Measurements from ENCODE around the gene PLGRKT. TPM values are rescaled to one million over a fixed set of nuclear protein-coding genes. Genes with fewer than 3 reads are reported as not detected.
"Not testable (repeated sequence)": the region's sequence is repeated elsewhere in the genome, so short reads cannot be mapped to it uniquely, and the experiment has no call there.

PLGRKT gene
- total and polyA plus RNA-seq, 2 experiments from 2014 or later, result 15.4 to 37.1 TPM

DNA sequence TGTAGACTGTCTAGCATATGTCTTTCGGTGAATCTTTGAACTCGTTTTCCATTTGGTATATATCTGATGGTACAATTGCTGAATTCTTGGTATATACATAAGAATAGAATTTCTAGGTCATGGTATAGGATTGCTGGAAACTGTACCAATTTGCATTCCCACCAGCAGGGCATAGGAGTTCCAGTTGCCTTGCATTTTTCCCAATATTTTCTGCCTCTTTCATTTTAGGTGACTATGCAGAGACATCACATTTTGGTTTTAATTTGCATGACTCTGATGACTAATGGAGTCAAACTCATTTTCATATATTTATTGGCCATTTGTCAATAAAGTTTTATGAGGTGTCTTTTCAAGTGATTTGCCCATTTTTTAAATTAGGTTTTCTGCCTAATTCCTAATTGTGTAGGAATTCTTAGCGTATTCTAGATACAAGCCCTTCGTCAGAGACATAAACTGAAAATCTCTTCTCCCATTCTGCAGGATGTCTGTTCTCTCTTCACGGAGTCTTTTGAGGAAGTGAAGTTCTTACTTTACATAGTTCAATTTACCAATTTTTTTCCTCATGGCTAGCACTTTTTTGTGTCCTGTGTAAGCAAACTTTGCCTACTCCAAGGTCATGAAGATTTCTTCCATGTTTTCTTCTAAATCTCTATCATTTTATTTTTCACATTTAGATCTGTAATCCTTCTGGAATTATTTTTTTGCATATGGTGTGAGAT lies 43.8 kb upstream of the PLGRKT start:
- Histone ChIP-seq H3K4me3 (no peak overlapping the region), H3K9me3 (ENCODE audit: low read depth) (no peaks in the 10 kb centered on the region), H3K27me3 (no peaks in the 10 kb centered on the region), H3K36me3 (no peaks in the 10 kb centered on the region), H3K27ac (no peak overlapping the region), H3K4me1 (ENCODE audit: low read depth) (no peaks in the 10 kb centered on the region)
- no peak for DNase-seq (ENCODE audit: low read depth in 1 of 2, low spot score in 1 of 2)
- TF ChIP-seq, protein P1, sequence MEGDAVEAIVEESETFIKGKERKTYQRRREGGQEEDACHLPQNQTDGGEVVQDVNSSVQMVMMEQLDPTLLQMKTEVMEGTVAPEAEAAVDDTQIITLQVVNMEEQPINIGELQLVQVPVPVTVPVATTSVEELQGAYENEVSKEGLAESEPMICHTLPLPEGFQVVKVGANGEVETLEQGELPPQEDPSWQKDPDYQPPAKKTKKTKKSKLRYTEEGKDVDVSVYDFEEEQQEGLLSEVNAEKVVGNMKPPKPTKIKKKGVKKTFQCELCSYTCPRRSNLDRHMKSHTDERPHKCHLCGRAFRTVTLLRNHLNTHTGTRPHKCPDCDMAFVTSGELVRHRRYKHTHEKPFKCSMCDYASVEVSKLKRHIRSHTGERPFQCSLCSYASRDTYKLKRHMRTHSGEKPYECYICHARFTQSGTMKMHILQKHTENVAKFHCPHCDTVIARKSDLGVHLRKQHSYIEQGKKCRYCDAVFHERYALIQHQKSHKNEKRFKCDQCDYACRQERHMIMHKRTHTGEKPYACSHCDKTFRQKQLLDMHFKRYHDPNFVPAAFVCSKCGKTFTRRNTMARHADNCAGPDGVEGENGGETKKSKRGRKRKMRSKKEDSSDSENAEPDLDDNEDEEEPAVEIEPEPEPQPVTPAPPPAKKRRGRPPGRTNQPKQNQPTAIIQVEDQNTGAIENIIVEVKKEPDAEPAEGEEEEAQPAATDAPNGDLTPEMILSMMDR (IDR thresholded peaks at IDR 0.05; ENCODE audit: low read depth, low read length), result peak; percentile 17

DNA sequence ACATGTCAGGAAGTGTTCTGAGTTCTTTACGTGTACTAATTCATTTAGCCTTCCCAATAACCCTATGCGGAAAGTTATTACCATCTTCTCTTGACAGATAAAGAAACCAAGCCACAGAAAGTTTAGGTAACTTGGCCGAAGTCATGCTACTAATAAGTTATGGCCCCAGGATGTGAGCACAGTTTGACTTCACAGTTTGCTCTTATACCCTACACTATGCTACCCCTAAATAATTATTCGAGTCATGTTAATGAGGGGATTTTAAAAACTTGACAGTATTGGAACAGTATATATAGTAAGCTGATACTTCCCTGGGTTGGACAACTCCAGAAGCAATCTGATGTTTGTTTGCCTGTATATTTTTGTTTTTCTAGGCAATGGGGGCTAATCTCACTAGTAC lies 43.2 kb upstream of the PLGRKT start:
- H3K9me3 ChIP-seq (ENCODE audit: low read depth), result no peaks in the 10 kb centered on the region
- no peak overlapping the region for H3K4me3 ChIP-seq
- no peak overlapping the region for H3K27ac ChIP-seq
- no peak for DNase-seq (ENCODE audit: low read depth in 1 of 2, low spot score in 1 of 2)
- TF ChIP-seq, protein P1 (IDR thresholded peaks at IDR 0.05; ENCODE audit: low read depth, low read length), result no peak
- no peaks in the 10 kb centered on the region for H3K27me3 ChIP-seq
- no peaks in the 10 kb centered on the region for H3K36me3 ChIP-seq
- H3K4me1 ChIP-seq (ENCODE audit: low read depth), result no peaks in the 10 kb centered on the region

DNA sequence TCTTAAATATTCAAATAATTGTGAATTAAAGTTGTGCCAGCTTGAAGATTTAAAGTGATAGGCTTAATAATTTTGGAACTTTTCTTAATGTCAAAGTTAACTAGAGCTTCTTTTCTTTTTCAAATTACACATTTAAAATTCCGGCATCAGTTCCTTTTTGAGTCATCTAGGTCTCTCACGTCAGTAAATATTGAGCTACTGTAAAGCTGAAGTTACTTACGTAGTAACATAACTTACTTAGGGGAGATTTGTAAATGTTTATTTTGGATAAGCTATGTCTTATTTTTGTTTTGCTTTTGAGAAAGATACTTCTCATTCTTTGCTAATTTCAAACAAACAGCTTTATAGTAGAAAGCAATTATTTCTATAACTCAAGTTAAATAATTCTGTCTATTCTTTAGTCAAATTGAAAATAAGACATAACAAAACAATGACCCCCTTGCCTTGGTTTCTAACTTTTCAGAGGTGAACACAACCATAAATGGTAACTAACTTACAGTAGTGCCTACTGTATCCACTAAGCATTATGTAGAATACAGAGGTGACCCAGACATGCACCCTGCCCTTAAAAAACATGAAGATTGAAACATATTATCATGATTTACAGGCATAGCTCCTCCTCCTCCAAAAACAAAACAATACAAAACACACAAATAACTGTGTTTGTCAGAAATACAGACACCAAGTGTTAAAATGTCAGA lies 42.4 kb upstream of the PLGRKT start:
- Histone ChIP-seq H3K27ac (no peak overlapping the region), H3K27me3 (no peaks in the 10 kb centered on the region), H3K4me1 (ENCODE audit: low read depth) (no peaks in the 10 kb centered on the region), H3K36me3 (no peaks in the 10 kb centered on the region), H3K9me3 (ENCODE audit: low read depth) (no peaks in the 10 kb centered on the region), H3K4me3 (no peak overlapping the region)
- TF ChIP-seq, protein P1 (IDR thresholded peaks at IDR 0.05; ENCODE audit: low read depth, low read length), result no peak
- no peak for DNase-seq (ENCODE audit: low read depth in 1 of 2, low spot score in 1 of 2)

DNA sequence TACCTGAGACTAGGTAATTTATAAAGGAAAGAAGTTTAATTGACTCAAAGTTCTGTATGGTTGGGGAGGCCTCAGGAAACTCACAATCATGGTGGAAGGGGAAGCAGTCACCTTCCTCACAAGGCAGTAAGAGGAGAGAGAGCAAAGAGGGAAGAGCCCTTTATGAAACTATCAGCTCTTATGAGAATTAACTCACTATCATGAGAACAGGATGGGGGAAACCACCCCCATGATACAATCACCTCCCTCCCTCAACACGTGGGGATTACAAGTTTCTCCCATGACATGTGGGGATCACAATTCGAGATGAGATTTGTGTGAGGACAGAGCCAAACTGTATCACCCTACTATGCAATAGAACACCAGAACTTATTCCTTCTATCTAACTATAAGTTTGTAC lies 40.5 kb upstream of the PLGRKT start:
- H3K27ac ChIP-seq, result no peak overlapping the region

DNA sequence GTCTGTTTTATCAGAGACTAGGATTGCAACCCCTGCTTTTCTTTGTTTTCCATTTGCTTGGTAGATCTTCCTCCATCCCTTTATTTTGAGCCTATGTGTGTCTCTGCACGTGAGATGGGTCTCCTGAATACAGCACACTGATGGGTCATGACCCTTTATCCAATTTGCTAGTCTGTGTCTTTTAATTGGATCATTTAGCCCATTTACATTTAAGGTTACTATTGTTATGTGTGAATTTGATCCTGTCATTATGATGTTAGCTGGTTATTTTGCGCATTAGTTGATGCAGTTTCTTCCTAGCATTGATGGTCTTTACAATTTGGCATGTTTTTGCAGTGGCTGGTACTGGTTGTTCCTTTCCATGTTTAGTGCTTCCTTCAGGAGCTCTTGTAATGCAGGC lies 37.9 kb upstream of the PLGRKT start:
- H3K9me3 ChIP-seq (ENCODE audit: low read depth); DNase-seq (ENCODE audit: low read depth in 1 of 2, low spot score in 1 of 2); H3K36me3 ChIP-seq; H3K4me1 ChIP-seq (ENCODE audit: low read depth); H3K4me3 ChIP-seq; H3K27ac ChIP-seq; H3K27me3 ChIP-seq: not testable (repeated sequence)

More for the DNA sequence above, 40.5 kb upstream of the PLGRKT start:
- no peak for DNase-seq (ENCODE audit: low read depth in 1 of 2, low spot score in 1 of 2)
- Histone ChIP-seq H3K4me3 (no peak overlapping the region), H3K27me3 (no peaks in the 10 kb centered on the region), H3K36me3 (no peaks in the 10 kb centered on the region), H3K4me1 (ENCODE audit: low read depth) (no peaks in the 10 kb centered on the region), H3K9me3 (ENCODE audit: low read depth) (no peaks in the 10 kb centered on the region)
- TF ChIP-seq, protein P1 (IDR thresholded peaks at IDR 0.05; ENCODE audit: low read depth, low read length), result no peak

DNA sequence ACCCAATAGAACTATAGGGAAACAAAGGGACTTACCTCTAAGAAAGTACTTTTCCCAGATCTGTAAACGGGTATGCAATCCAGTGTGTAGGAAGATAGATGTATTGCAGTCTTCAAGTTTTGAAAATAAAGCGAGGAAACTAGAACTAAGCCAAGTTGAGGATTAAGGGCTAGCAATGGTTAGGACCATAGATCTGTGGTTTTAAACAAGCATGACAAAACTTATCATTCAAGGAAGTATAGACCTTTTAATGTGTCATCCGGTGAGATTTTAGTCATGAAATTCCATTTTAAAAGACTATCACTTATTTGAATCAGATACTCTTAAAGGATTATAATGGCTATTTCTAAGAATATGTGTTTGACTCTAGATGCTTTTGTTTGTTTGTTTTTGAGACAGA lies 33.1 kb upstream of the PLGRKT start:
- no peak overlapping the region for H3K27ac ChIP-seq
- H3K9me3 ChIP-seq (ENCODE audit: low read depth), result no peaks in the 10 kb centered on the region
- TF ChIP-seq, protein P1 (IDR thresholded peaks at IDR 0.05; ENCODE audit: low read depth, low read length), result no peak
- no peaks in the 10 kb centered on the region for H3K36me3 ChIP-seq
- no peaks in the 10 kb centered on the region for H3K4me1 ChIP-seq (ENCODE audit: low read depth)
- no peak for DNase-seq (ENCODE audit: low read depth in 1 of 2, low spot score in 1 of 2)
- H3K27me3 ChIP-seq, result no peaks in the 10 kb centered on the region
- no peak overlapping the region for H3K4me3 ChIP-seq
